Right cardiac atrium (tissue), 5 donors: ENCODE measurements around the gene CNTNAP2. TPM values are rescaled to one million over a fixed set of nuclear protein-coding genes. Genes with fewer than 3 reads are reported as not detected.
"Not testable (repeated sequence)": the region's sequence is repeated elsewhere in the genome, so short reads cannot be mapped to it uniquely, and the experiment has no call there.

Experiments used
- ATAC-seq, 2 donors: fragments of 200-7000 bp; cut with Tn5 transposase; one replicate each; pipeline versions ENCODE4 v1.8.0 to v1.9.1; 2020; ENCODE audit warnings: moderate library complexity in 2 of 2, mild to moderate bottlenecking in 1 of 2
- DNase-seq, 3 donors: peaks; one replicate each; pipeline ENCODE4 v3.0.0-alpha.2; 2020
- H3K27ac ChIP-seq: one replicate; pipeline ENCODE4 v1.5.1; 2013; ENCODE audit warnings: mild to moderate bottlenecking, low read length, control low read depth, moderate library complexity
- H3K27me3 ChIP-seq: one replicate; pipeline ENCODE4 v1.6.1; 2013; ENCODE audit not compliant: control insufficient read depth, insufficient read depth
- H3K4me1 ChIP-seq: one replicate; pipeline ENCODE4 v1.6.1; 2013; ENCODE audit warnings: low read length; ENCODE audit not compliant: control insufficient read depth, insufficient read depth
- H3K4me3 ChIP-seq: one replicate; pipeline ENCODE4 v1.5.1; 2013; ENCODE audit warnings: low read length, control low read depth
- H3K9me3 ChIP-seq: one replicate; pipeline ENCODE4 v1.6.1; 2013; ENCODE audit warnings: low read length; ENCODE audit not compliant: control insufficient read depth
- WGBS: extraction: QIAGEN DNeasy Blood & Tissue Kit; methylation state at CpG from one replicate; pipeline ENCODE4 v1.1.7; 2013; 5-methylcytosine and 5-hydroxymethylcytosine counted together
- intact Hi-C, 4 donors: fragments of 100-400 bp; cut with DNase I; formaldehyde crosslinking; loops; one replicate each; pipeline versions ENCODE4 v1.11.0 to v1.14.0; 2022 to 2023
- polyA plus RNA-seq: library from polyadenylated mRNA; stranded (reverse); fragments of 200-250 nt; gene quantifications from one replicate; pipeline ENCODE4 v1.2.3, GENCODE V29; 2013
- total RNA-seq, 4 donors: library from RNA; stranded (reverse); fragmentation: NEBNext Ultra II Directional; extraction: Animal tissue kit (Norgen Biotek cat#: 25700); gene quantifications; one replicate each; pipeline ENCODE4 v1.2.1, GENCODE V29; 2021
- donor health status: healthy with polysubstance abuse.
- donor health status: DM: no; HTN: yes; CAD: no.
- donor health status: DM: no; HTN: no; CAD: no.
- donor health status: DM: no; HTN: yes; CAD: no; lungs with severe emphysema.
- donor health status: DM: yes; HTN: yes; CAD: no.

CNTNAP2 gene
- total and polyA plus RNA-seq, 5 donors = 0.23 to 1.7 (median 0.91) TPM; not detected in 1

GRCh38 chr7:146223851-146224250 lies 107.2 kb downstream of the CNTNAP2 start:
- Histone ChIP-seq H3K9me3 (no peaks in the 10 kb centered on the region), H3K4me1 (no peaks in the 10 kb centered on the region), H3K27ac (no peak overlapping the region), H3K27me3 (no peaks in the 10 kb centered on the region), H3K4me3 (no peak overlapping the region)
- no peak for DNase-seq
- 55% methylated on average over 1 of the region's 1 CpG for WGBS
- intact Hi-C loops = no loop called here
- no peak for ATAC-seq

- Histone ChIP-seq H3K27me3 (no peaks in the 10 kb centered on the region), H3K4me1 (no peaks in the 10 kb centered on the region), H3K27ac (no peak overlapping the region), H3K4me3 (no peak overlapping the region), H3K9me3 (no peaks in the 10 kb centered on the region)
- ATAC-seq = no peak
- 77% methylated on average over 2 of the region's 2 CpGs for WGBS
- intact Hi-C loops = no loop called here
- DNase-seq = no peak
These were observed 116.0 kb downstream of the CNTNAP2 start for GRCh38 chr7:146232604-146233003.

GRCh38 chr7:146235195-146235594 lies 118.6 kb downstream of the CNTNAP2 start:
- DNase-seq (no peak), ATAC-seq (peak in 1 of 2 donors; percentile 22)
- intact Hi-C loops = no loop called here
- WGBS = 18% methylated on average over 1 of the region's 1 CpG
- Histone ChIP-seq H3K4me3 (no peak overlapping the region), H3K27me3 (no peaks in the 10 kb centered on the region), H3K27ac (no peak overlapping the region), H3K4me1 (no peaks in the 10 kb centered on the region), H3K9me3 (no peaks in the 10 kb centered on the region)

GRCh38 chr7:146242661-146243060 lies 126.1 kb downstream of the CNTNAP2 start:
- intact Hi-C loops = no loop called here
- no peak for DNase-seq
- Histone ChIP-seq H3K4me3 (no peak overlapping the region), H3K27me3 (no peaks in the 10 kb centered on the region), H3K27ac (no peak overlapping the region), H3K4me1 (no peaks in the 10 kb centered on the region), H3K9me3 (no peaks in the 10 kb centered on the region)
- ATAC-seq = no peak

GRCh38 chr7:146247991-146248390 lies 131.4 kb downstream of the CNTNAP2 start:
- H3K4me3 ChIP-seq, DNase-seq, H3K27me3 ChIP-seq, H3K27ac ChIP-seq, intact Hi-C loops, H3K4me1 ChIP-seq, ATAC-seq, H3K9me3 ChIP-seq: not testable (repeated sequence)
- 26% methylated on average over 15 of the region's 15 CpGs for WGBS

DNA sequence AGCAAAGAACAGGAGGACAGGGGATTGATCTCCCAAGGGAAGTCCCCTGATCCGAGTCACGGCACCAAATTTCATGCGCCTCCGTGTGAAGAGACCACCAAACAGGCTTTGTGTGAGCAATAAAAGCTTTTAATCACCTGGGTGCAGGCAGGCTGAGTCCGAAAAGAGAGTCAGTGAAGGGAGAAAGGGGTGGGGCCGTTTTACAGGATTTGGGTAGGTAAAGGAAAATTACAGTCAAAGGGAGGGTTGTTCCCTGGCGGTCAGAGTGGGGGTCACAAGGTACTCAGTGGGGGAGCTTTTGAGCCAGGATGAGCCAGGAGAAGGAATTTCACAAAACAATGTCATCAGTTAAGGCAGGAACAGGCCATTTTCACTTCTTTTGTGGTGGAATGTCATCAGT lies 132.1 kb downstream of the CNTNAP2 start:
- H3K4me3 ChIP-seq, H3K27ac ChIP-seq, H3K4me1 ChIP-seq, H3K9me3 ChIP-seq, ATAC-seq, H3K27me3 ChIP-seq, intact Hi-C loops, DNase-seq: not testable (repeated sequence)
- 33% methylated on average over 7 of the region's 7 CpGs for WGBS

DNA sequence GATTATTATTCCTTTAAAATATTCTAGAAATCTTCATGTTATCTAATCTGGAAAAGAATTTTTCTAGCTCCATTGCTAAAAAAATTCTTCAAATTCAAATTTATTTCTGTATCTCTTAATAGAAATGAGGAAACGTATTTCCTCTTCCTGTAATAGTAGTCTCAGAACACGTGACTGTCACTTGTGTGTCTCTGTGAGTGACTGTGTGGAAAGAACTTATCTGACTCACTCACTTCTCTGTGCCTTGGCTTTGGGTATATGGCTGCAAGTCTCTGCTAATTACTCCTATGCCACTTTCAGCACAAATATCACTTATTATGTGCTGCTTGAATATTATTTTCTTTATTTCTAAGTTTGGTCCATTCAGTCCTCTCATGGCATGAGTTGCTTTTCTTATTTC lies 132.7 kb downstream of the CNTNAP2 start:
- intact Hi-C loops = no loop called here
- Histone ChIP-seq H3K9me3 (no peaks in the 10 kb centered on the region), H3K4me1 (no peaks in the 10 kb centered on the region), H3K4me3 (no peak overlapping the region), H3K27me3 (no peaks in the 10 kb centered on the region), H3K27ac (no peak overlapping the region)
- DNase-seq (no peak), ATAC-seq (no peak)
- WGBS = 41% methylated on average over 2 of the region's 2 CpGs

DNA sequence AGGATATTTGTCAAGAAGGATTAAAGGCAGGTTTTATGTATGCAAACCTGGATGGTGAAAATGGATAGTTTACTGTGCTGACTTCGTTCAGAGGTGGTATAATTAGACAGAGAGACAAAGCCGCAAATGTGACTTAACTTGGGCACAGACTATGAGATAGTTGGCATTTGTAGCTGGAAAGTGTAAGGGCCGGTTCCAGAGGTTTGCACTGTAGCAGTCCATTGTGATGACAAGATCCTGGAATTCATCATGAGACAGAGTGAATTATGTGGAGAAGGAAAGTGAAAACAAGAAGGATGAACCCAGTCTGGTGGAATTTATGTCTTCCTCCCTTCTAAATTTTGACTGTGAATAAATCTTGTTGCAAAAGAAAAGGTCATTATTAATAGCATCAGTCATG lies 139.0 kb downstream of the CNTNAP2 start:
- peak; percentile 57 to 59 for ATAC-seq
- DNase-seq = no peak
- H3K4me3 ChIP-seq = no peak overlapping the region
- intact Hi-C loops = no loop called here
- 33% methylated on average over 3 of the region's 3 CpGs for WGBS
- H3K4me1 ChIP-seq = no peaks in the 10 kb centered on the region
- H3K27ac ChIP-seq = no peak overlapping the region
- H3K9me3 ChIP-seq = no peaks in the 10 kb centered on the region
- no peaks in the 10 kb centered on the region for H3K27me3 ChIP-seq

DNA sequence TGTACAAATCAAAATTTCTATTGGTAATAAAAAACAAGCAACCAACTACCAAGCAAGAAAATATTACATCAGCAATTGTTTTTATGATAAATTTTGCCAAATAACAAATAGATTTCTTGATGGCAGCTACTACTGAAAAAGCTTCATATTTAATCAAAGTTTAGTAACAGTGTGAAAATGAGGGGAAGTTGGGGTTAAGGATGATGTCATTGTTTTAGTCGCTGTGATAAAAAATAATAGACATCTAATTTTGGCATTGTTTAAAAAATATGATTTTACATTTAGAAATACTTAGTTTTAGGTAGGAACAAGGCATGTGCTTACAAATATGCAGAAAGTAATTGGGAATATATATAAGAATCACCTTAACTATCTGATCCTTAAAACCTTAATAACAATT lies 145.9 kb downstream of the CNTNAP2 start:
- H3K27me3 ChIP-seq = no peaks in the 10 kb centered on the region
- DNase-seq (no peak), ATAC-seq (no peak)
- intact Hi-C loops = no loop called here
- no peaks in the 10 kb centered on the region for H3K4me1 ChIP-seq
- no peak overlapping the region for H3K4me3 ChIP-seq
- 44% methylated on average over 1 of the region's 1 CpG for WGBS
- no peak overlapping the region for H3K27ac ChIP-seq
- no peaks in the 10 kb centered on the region for H3K9me3 ChIP-seq

DNA sequence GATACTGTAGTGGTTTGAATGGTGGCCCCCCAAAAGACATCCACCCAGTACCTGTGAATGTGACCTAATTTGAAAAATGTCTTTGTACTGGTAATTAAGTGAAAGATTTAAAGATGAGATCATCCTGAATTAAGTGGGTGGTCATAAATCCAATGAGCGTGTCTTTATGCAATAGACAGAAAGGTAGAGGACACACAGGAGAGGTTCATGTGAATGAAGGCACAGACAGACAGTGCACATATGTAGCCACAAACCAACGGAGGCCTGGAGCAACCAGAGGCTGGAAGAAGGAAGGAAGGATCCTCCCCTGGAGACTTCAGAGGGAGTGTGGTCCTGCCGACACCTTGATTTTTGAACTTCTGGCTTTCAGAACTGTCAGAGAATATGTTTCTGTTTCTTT lies 160.3 kb downstream of the CNTNAP2 start:
- 77% methylated on average over 3 of the region's 3 CpGs for WGBS
- Histone ChIP-seq H3K27ac (no peak overlapping the region), H3K27me3 (no peaks in the 10 kb centered on the region), H3K9me3 (no peaks in the 10 kb centered on the region), H3K4me1 (no peaks in the 10 kb centered on the region), H3K4me3 (no peak overlapping the region)
- no peak for DNase-seq
- intact Hi-C loops = no loop called here
- ATAC-seq = no peak

- no peak overlapping the region for H3K27ac ChIP-seq
- DNase-seq (no peak), ATAC-seq (no peak)
- H3K4me3 ChIP-seq = no peak overlapping the region
- 87% methylated on average over 1 of the region's 3 CpGs for WGBS
- no peaks in the 10 kb centered on the region for H3K9me3 ChIP-seq
- no peaks in the 10 kb centered on the region for H3K27me3 ChIP-seq
- no peaks in the 10 kb centered on the region for H3K4me1 ChIP-seq
- intact Hi-C loops = no loop called here
These were observed 168.8 kb downstream of the CNTNAP2 start for GRCh38 chr7:146285418-146285817.

DNA sequence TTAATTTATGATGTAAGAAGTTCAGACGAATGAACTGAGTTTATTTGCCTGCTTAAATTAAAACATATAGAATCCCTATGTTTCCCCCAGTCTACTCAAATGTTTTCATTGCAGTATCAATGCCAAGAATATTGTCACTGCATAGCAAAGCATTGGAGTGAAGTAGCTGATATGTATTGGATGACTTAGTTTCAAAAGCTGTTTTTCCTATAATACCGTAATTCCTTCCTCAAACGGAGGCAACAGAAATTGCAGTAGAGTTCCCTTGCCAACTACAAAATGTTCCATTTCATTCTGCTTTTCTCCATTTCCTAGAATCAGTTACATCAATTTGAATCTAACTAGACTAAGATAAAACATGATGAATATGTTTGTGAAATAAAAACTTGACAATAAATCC lies 174.1 kb downstream of the CNTNAP2 start:
- Histone ChIP-seq H3K4me1 (no peaks in the 10 kb centered on the region), H3K27ac (no peak overlapping the region), H3K27me3 (no peaks in the 10 kb centered on the region), H3K9me3 (no peaks in the 10 kb centered on the region), H3K4me3 (no peak overlapping the region)
- intact Hi-C loops = no loop called here
- DNase-seq (no peak), ATAC-seq (no peak)
- 56% methylated on average over 3 of the region's 3 CpGs for WGBS
